Measurements from ENCODE around the gene KNTC1. TPM values are rescaled to one million over a fixed set of nuclear protein-coding genes. Genes with fewer than 3 reads are reported as not detected.
"Not testable (repeated sequence)": the region's sequence is repeated elsewhere in the genome, so short reads cannot be mapped to it uniquely, and the experiment has no call there.

KNTC1 gene
- total RNA-seq, 1 donor from 2014 or later: 249 TPM

DNA sequence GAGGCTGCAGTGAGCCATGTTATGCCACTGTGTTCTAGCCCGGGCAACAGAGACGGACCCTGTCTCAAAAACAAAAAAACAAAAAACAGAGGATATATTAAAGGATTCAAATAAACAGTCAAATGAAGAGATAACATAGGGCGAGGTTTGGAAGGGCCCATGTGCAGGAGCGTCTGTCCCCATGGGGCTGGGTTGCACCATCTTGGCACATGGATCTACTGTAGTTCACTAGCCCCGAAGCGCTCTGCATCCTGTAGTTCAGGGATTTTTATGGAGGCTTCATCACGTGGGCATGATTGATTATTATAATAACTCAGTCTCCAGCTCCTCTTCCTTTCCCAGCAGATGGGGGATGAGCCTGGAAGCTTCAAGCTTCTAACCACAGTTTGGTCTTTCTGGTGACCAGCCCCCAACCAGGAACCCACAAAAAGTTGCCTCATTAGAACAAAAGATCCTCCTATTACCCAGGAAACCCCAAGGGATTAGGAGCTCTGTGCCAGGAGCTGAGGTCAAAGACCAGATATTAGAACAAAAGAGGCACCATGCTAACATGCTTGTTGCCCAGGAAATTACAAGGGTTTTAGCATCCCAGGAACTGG lies 116.3 kb downstream of the KNTC1 start:
- Mint-ChIP-seq H3K27ac (peak overlapping the region; percentile 93), H3K27me3 (ENCODE audit: insufficient read depth, low read depth) (peaks cover 2% of the 10 kb centered on the region), H3K4me1 (peaks cover 23% of the 10 kb centered on the region), H3K9me3 (no peaks in the 10 kb centered on the region), H3K36me3 (peaks cover 1% of the 10 kb centered on the region), H3K4me3 (peak overlapping the region; percentile 62)
- DNase-seq (ENCODE audit: low spot score): peak; percentile 52
- no peaks in the 10 kb centered on the region for H3K36me3 ChIP-seq
- H3K9me3 ChIP-seq (ENCODE audit: low read depth): no peaks in the 10 kb centered on the region
- TF ChIP-seq EZH2 (IDR thresholded peaks at IDR 0.05) (no peak), EZH2phosphoT487 (IDR thresholded peaks at IDR 0.05) (no peak)
- TF ChIP-seq, protein P1, sequence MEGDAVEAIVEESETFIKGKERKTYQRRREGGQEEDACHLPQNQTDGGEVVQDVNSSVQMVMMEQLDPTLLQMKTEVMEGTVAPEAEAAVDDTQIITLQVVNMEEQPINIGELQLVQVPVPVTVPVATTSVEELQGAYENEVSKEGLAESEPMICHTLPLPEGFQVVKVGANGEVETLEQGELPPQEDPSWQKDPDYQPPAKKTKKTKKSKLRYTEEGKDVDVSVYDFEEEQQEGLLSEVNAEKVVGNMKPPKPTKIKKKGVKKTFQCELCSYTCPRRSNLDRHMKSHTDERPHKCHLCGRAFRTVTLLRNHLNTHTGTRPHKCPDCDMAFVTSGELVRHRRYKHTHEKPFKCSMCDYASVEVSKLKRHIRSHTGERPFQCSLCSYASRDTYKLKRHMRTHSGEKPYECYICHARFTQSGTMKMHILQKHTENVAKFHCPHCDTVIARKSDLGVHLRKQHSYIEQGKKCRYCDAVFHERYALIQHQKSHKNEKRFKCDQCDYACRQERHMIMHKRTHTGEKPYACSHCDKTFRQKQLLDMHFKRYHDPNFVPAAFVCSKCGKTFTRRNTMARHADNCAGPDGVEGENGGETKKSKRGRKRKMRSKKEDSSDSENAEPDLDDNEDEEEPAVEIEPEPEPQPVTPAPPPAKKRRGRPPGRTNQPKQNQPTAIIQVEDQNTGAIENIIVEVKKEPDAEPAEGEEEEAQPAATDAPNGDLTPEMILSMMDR (IDR thresholded peaks at IDR 0.05): no peak
- peaks cover 22% of the 10 kb centered on the region for H3F3A ChIP-seq (ENCODE audit: low read depth)
- H3K4me2 ChIP-seq: peak overlapping the region; percentile 65
- no peaks in the 10 kb centered on the region for H3K27me3 ChIP-seq
- no peak overlapping the region for H3K4me3 ChIP-seq
- H3K9ac ChIP-seq: no peak overlapping the region
- H4K20me1 ChIP-seq (ENCODE audit: low read depth): no peaks in the 10 kb centered on the region
- H3K4me1 ChIP-seq: peaks cover 18% of the 10 kb centered on the region
- H3K79me2 ChIP-seq (ENCODE audit: low read depth): no peaks in the 10 kb centered on the region
- H2AFZ ChIP-seq (replicated peaks): no peak overlapping the region
- peak overlapping the region; percentile 82 for H3K27ac ChIP-seq

DNA sequence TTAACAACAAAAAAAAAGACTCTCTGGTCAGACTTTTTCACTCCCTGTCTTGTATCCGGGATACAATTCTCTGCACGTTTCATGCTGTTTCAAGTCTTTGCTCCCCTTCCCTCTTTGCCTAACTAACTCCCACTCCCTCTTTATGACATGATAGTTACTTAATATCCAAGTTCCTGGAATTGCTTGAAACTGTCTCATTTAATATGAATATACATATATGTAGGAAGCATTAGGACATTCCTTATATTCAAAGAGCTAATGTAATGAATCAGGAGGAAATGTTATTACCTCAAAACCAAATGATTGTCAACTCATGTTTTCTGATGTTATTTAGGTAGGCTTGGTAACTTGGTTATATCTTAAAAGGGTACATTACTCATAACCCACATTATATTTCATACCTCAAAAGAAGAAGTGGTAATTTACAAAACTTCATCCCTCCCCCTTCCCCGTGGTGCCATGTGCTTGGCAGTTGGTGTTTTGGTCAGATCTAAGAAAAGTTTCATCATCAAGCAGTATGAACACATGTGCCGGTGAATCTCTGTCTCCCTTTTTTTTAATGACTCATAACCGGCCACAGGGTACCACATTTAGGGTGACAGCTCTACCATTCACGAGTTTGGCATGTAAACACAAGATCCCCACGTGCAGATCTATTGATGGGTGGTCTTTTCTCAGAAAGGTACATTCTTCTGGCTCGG lies 119.6 kb downstream of the KNTC1 start:
- Histone ChIP-seq H3K27ac (no peak overlapping the region), H3K9me3 (ENCODE audit: low read depth) (no peaks in the 10 kb centered on the region), H3K27me3 (no peaks in the 10 kb centered on the region), H3K4me2 (no peak overlapping the region), H3F3A (ENCODE audit: low read depth) (peaks cover 22% of the 10 kb centered on the region), H3K79me2 (ENCODE audit: low read depth) (no peaks in the 10 kb centered on the region), H2AFZ (replicated peaks) (no peak overlapping the region), H4K20me1 (ENCODE audit: low read depth) (no peaks in the 10 kb centered on the region), H3K36me3 (no peaks in the 10 kb centered on the region), H3K4me1 (peaks cover 18% of the 10 kb centered on the region), H3K4me3 (no peak overlapping the region), H3K9ac (no peak overlapping the region)
- H3K4me1 Mint-ChIP-seq: peaks cover 21% of the 10 kb centered on the region
- no peak overlapping the region for H3K27ac Mint-ChIP-seq
- no peak overlapping the region for H3K4me3 Mint-ChIP-seq
- H3K36me3 Mint-ChIP-seq: peaks cover 1% of the 10 kb centered on the region
- no peak for DNase-seq (ENCODE audit: low spot score)
- no peak for TF ChIP-seq EZH2 (IDR thresholded peaks at IDR 0.05)
- TF ChIP-seq, protein P1 (IDR thresholded peaks at IDR 0.05): no peak
- TF ChIP-seq EZH2phosphoT487 (IDR thresholded peaks at IDR 0.05): no peak
- H3K9me3 Mint-ChIP-seq: no peaks in the 10 kb centered on the region
- H3K27me3 Mint-ChIP-seq (ENCODE audit: insufficient read depth, low read depth): peaks cover 2% of the 10 kb centered on the region

DNA sequence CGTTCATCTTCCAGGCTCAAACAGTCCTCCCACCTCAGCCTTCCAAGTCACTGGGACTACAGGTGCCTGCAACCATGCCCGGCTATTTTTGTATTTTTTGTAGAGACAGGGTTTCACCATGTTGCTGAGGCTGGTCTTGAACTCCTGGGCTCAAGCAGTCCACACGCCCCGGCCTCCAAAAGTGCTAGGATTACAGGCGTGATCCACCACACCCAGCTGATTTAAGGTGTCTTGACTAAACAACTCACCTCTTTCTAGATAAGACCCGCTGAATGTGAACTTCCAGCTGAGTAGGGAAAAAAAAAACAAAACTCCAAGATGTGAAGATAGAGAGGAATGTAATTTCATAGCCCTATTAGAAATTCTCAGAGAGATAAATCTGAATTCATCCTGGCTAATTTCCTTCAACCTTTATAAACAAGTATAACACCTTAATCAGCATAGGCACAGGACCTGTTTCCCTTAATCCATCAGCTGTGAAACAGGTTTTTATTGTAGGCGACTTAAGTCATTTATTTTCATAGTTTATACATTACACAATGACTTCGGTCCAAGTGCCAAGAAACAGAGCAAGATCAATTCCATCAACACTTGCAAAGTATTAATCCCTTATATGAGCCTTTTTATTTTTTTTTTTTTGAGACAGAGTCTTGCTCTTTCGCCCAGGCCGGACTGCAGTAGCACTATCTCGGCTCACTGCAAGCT lies 124.6 kb downstream of the KNTC1 start:
- Histone ChIP-seq H4K20me1 (ENCODE audit: low read depth) (no peaks in the 10 kb centered on the region), H3K27me3 (no peaks in the 10 kb centered on the region), H3K9me3 (ENCODE audit: low read depth) (no peaks in the 10 kb centered on the region), H3K4me2 (no peak overlapping the region), H3K4me3 (no peak overlapping the region), H3K4me1 (no peaks in the 10 kb centered on the region), H3K79me2 (ENCODE audit: low read depth) (no peaks in the 10 kb centered on the region), H2AFZ (replicated peaks) (no peak overlapping the region), H3F3A (ENCODE audit: low read depth) (no peaks in the 10 kb centered on the region), H3K27ac (no peak overlapping the region), H3K36me3 (no peaks in the 10 kb centered on the region), H3K9ac (no peak overlapping the region)
- DNase-seq (ENCODE audit: low spot score): no peak
- no peak overlapping the region for H3K4me3 Mint-ChIP-seq
- H3K36me3 Mint-ChIP-seq: no peaks in the 10 kb centered on the region
- peaks cover 2% of the 10 kb centered on the region for H3K27me3 Mint-ChIP-seq (ENCODE audit: insufficient read depth, low read depth)
- H3K4me1 Mint-ChIP-seq: no peaks in the 10 kb centered on the region
- H3K27ac Mint-ChIP-seq: no peak overlapping the region
- TF ChIP-seq EZH2phosphoT487 (IDR thresholded peaks at IDR 0.05) (no peak), EZH2 (IDR thresholded peaks at IDR 0.05) (no peak)
- TF ChIP-seq, protein P1 (IDR thresholded peaks at IDR 0.05): no peak
- no peaks in the 10 kb centered on the region for H3K9me3 Mint-ChIP-seq

DNA sequence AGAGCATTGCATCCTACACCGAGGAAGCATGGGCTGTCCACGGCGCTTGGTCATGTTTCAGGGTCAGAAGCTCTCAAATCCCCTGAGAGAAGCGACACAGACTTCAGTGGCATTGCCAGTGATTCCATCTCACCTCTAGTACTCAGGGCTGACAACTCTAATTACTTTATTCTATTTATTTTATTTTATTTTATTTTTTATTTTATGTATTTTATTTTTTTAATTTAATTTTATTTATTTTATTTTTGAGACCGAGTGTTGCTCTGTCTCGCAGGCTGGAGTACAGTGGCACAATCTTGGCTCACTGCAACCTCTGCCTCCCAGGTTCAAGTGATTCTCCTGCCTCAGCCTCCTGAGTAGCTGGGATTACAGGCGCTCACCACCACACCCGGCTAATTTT lies 126.2 kb downstream of the KNTC1 start:
- H3K27ac ChIP-seq; H4K20me1 ChIP-seq (ENCODE audit: low read depth); H3K4me2 ChIP-seq; H3K4me3 ChIP-seq; H3K27me3 ChIP-seq; H3K9ac ChIP-seq; H3K79me2 ChIP-seq (ENCODE audit: low read depth); H3K27me3 Mint-ChIP-seq (ENCODE audit: insufficient read depth, low read depth); H3K9me3 ChIP-seq (ENCODE audit: low read depth); H3K4me1 Mint-ChIP-seq; H2AFZ ChIP-seq (replicated peaks); H3K4me1 ChIP-seq; H3K4me3 Mint-ChIP-seq; H3K36me3 ChIP-seq; H3F3A ChIP-seq (ENCODE audit: low read depth); H3K9me3 Mint-ChIP-seq; DNase-seq (ENCODE audit: low spot score); H3K36me3 Mint-ChIP-seq: not testable (repeated sequence)
- peak overlapping the region; percentile 63 for H3K27ac Mint-ChIP-seq
